HEK293 (cell line): ENCODE results near the gene MMP25.

Source experiments
- GFI1B ChIP-seq: fragments of 450-650 bp; formaldehyde crosslinking; IDR thresholded peaks from 2 replicates; pipeline ENCODE4 v1.5.1; 2016; ENCODE audit warnings: missing biosample characterization, missing genetic modification characterization
- KLF9 ChIP-seq: fragments of 450-650 bp; formaldehyde crosslinking; IDR thresholded peaks from 2 replicates; pipeline ENCODE4 v1.5.1; 2016; ENCODE audit warnings: missing biosample characterization, missing genetic modification characterization, low read depth
- OVOL3 ChIP-seq: fragments of 450-650 bp; formaldehyde crosslinking; IDR thresholded peaks from 2 replicates; pipeline ENCODE4 v1.5.1; 2016; ENCODE audit warnings: missing biosample characterization, missing genetic modification characterization
- SP2 ChIP-seq: fragments of 450-650 bp; formaldehyde crosslinking; IDR thresholded peaks from 2 replicates; pipeline ENCODE4 v1.5.1; 2016; ENCODE audit warnings: missing biosample characterization, missing genetic modification characterization
- ZBTB1 ChIP-seq: fragments of 450-650 bp; formaldehyde crosslinking; IDR thresholded peaks from 2 replicates; pipeline ENCODE4 v1.5.1; 2016; ENCODE audit warnings: missing biosample characterization, missing genetic modification characterization
- ZBTB8A ChIP-seq: fragments of 450-650 bp; formaldehyde crosslinking; IDR thresholded peaks from 2 replicates; pipeline ENCODE4 v1.5.1; 2016; ENCODE audit warnings: missing biosample characterization, missing genetic modification characterization
- ZIC2 ChIP-seq: fragments of 450-650 bp; formaldehyde crosslinking; IDR thresholded peaks from 2 replicates; pipeline ENCODE4 v1.5.1; 2016; ENCODE audit warnings: missing biosample characterization, missing genetic modification characterization
- ZNF10 ChIP-seq: fragments of 450-650 bp; formaldehyde crosslinking; IDR thresholded peaks from 2 replicates; pipeline ENCODE4 v1.5.1; 2017; ENCODE audit warnings: missing biosample characterization, missing genetic modification characterization
- ZNF114 ChIP-seq: fragments of 450-650 bp; formaldehyde crosslinking; IDR thresholded peaks from 2 replicates; pipeline ENCODE4 v1.5.0; 2017; ENCODE audit warnings: missing biosample characterization, missing genetic modification characterization
- ZNF132 ChIP-seq: fragments of 450-650 bp; formaldehyde crosslinking; IDR thresholded peaks from 2 replicates; pipeline ENCODE4 v1.5.1; 2017; ENCODE audit warnings: missing biosample characterization, missing genetic modification characterization, borderline replicate concordance
- ZNF146 ChIP-seq: fragments of 450-650 bp; formaldehyde crosslinking; IDR thresholded peaks from 2 replicates; pipeline ENCODE4 v1.5.1; 2016; ENCODE audit warnings: missing biosample characterization, missing genetic modification characterization
- ZNF157 ChIP-seq: fragments of 450-650 bp; formaldehyde crosslinking; IDR thresholded peaks from 2 replicates; pipeline ENCODE4 v1.5.1; 2016; ENCODE audit warnings: missing biosample characterization, missing genetic modification characterization
- ZNF184 ChIP-seq: fragments of 450-650 bp; IDR thresholded peaks from 2 replicates; pipeline ENCODE4 v1.5.1; 2018; ENCODE audit warnings: missing biosample characterization, mild to moderate bottlenecking, missing genetic modification characterization
- ZNF221 ChIP-seq: fragments of 450-650 bp; formaldehyde crosslinking; IDR thresholded peaks from 2 replicates; pipeline ENCODE4 v1.5.1; 2017; ENCODE audit warnings: missing biosample characterization, missing genetic modification characterization, borderline replicate concordance
- ZNF23 ChIP-seq: fragments of 450-650 bp; formaldehyde crosslinking; IDR thresholded peaks from 2 replicates; pipeline ENCODE4 v1.5.1; 2016; ENCODE audit warnings: missing biosample characterization, missing genetic modification characterization, borderline replicate concordance
- ZNF266 ChIP-seq: fragments of 450-650 bp; formaldehyde crosslinking; IDR thresholded peaks from 2 replicates; pipeline ENCODE4 v1.5.1; 2016; ENCODE audit warnings: missing biosample characterization, missing genetic modification characterization, low read depth
- ZNF292 ChIP-seq: fragments of 450-650 bp; formaldehyde crosslinking; IDR thresholded peaks from 2 replicates; pipeline ENCODE4 v1.5.1; 2016; ENCODE audit warnings: low read depth, missing biosample characterization, missing genetic modification characterization, borderline replicate concordance
- ZNF302 ChIP-seq: fragments of 450-650 bp; formaldehyde crosslinking; IDR thresholded peaks from 2 replicates; pipeline ENCODE4 v1.5.1; 2016; ENCODE audit warnings: missing biosample characterization, missing genetic modification characterization, low read depth
- ZNF311 ChIP-seq: fragments of 450-650 bp; formaldehyde crosslinking; IDR thresholded peaks from 2 replicates; pipeline ENCODE4 v1.5.1; 2017; ENCODE audit warnings: missing biosample characterization, missing genetic modification characterization, borderline replicate concordance
- ZNF350 ChIP-seq: fragments of 450-650 bp; formaldehyde crosslinking; IDR thresholded peaks from 2 replicates; pipeline ENCODE4 v1.5.0; 2017; ENCODE audit warnings: missing biosample characterization, mild to moderate bottlenecking, missing genetic modification characterization
- ZNF391 ChIP-seq: fragments of 450-650 bp; formaldehyde crosslinking; IDR thresholded peaks from 2 replicates; pipeline ENCODE4 v1.5.1; 2016; ENCODE audit warnings: low read depth, missing biosample characterization, missing genetic modification characterization, borderline replicate concordance
- ZNF416 ChIP-seq: fragments of 450-650 bp; formaldehyde crosslinking; IDR thresholded peaks from 2 replicates; pipeline ENCODE4 v1.5.1; 2016; ENCODE audit warnings: missing biosample characterization, missing genetic modification characterization
- ZNF555 ChIP-seq: fragments of 450-650 bp; formaldehyde crosslinking; conservative IDR thresholded peaks from 2 replicates; pipeline ENCODE4 v1.5.1; 2017; ENCODE audit warnings: missing biosample characterization, mild to moderate bottlenecking, missing genetic modification characterization, inconsistent platforms
- ZNF571 ChIP-seq: fragments of 450-650 bp; formaldehyde crosslinking; IDR thresholded peaks from 2 replicates; pipeline ENCODE4 v1.5.0; 2017; ENCODE audit warnings: missing biosample characterization, missing genetic modification characterization
- ZNF610 ChIP-seq: fragments of 450-650 bp; formaldehyde crosslinking; IDR thresholded peaks from 2 replicates; pipeline ENCODE4 v1.5.1; 2016; ENCODE audit warnings: missing biosample characterization, missing genetic modification characterization, borderline replicate concordance
- ZNF624 ChIP-seq: fragments of 450-650 bp; formaldehyde crosslinking; IDR thresholded peaks from 2 replicates; pipeline ENCODE4 v1.5.1; 2017; ENCODE audit warnings: missing biosample characterization, missing genetic modification characterization
- ZNF670 ChIP-seq: fragments of 450-650 bp; formaldehyde crosslinking; IDR thresholded peaks from 2 replicates; pipeline ENCODE4 v1.5.1; 2016; ENCODE audit warnings: missing biosample characterization, missing genetic modification characterization, low read depth
- ZNF830 ChIP-seq: fragments of 450-650 bp; IDR thresholded peaks from 2 replicates; pipeline ENCODE4 v1.5.0; 2018; ENCODE audit warnings: missing biosample characterization, missing genetic modification characterization, low read depth, mild to moderate bottlenecking, moderate library complexity
- TF ChIP-seq, protein P1 (sequence below): fragments of 450-650 bp; formaldehyde crosslinking; IDR thresholded peaks from 2 replicates; pipeline ENCODE4 v1.5.1; 2016; ENCODE audit warnings: missing biosample characterization, missing genetic modification characterization
- TF ChIP-seq, protein P2 (sequence below): fragments of 450-650 bp; formaldehyde crosslinking; IDR thresholded peaks from 2 replicates; pipeline ENCODE4; 2016; ENCODE audit warnings: missing biosample characterization, missing genetic modification characterization
- TF ChIP-seq, protein P3 (sequence below): fragments of 450-650 bp; formaldehyde crosslinking; IDR thresholded peaks from 2 replicates; pipeline ENCODE4 v1.5.1; 2016; ENCODE audit warnings: missing biosample characterization, missing genetic modification characterization
- TF ChIP-seq, protein P4 (sequence below): fragments of 450-650 bp; formaldehyde crosslinking; IDR thresholded peaks from 2 replicates; pipeline ENCODE4 v1.5.1; 2017; ENCODE audit warnings: missing biosample characterization, missing genetic modification characterization
- TF ChIP-seq, protein P5 (sequence below): fragments of 450-650 bp; formaldehyde crosslinking; IDR thresholded peaks from 2 replicates; pipeline ENCODE4 v1.5.1; 2016; ENCODE audit warnings: missing biosample characterization, missing genetic modification characterization, low read depth

MMP25 gene

DNA sequence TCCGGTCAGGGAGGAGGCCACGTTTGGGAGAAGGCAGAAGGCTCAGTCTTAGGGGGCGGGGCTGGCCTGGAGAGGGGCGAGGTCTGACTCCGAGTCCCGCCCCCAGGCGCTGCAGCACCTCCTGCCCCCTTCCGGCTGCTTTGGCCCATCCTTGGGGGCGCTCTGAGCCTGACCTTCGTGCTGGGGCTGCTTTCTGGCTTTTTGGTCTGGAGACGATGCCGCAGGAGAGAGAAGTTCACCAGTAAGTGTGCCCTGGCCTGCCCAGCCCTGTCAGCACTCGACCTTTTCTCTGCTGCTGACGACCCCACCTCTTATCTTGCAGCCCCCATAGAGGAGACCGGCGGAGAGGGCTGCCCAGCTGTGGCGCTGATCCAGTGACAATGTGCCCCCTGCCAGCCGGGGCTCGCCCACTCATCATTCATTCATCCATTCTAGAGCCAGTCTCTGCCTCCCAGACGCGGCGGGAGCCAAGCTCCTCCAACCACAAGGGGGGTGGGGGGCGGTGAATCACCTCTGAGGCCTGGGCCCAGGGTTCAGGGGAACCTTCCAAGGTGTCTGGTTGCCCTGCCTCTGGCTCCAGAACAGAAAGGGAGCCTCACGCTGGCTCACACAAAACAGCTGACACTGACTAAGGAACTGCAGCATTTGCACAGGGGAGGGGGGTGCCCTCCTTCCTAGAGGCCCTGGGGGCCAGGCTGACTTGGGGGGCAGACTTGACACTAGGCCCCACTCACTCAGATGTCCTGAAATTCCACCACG, 24.7 kb upstream of the MMP25 start (continued):
- TF ChIP-seq, protein P1, sequence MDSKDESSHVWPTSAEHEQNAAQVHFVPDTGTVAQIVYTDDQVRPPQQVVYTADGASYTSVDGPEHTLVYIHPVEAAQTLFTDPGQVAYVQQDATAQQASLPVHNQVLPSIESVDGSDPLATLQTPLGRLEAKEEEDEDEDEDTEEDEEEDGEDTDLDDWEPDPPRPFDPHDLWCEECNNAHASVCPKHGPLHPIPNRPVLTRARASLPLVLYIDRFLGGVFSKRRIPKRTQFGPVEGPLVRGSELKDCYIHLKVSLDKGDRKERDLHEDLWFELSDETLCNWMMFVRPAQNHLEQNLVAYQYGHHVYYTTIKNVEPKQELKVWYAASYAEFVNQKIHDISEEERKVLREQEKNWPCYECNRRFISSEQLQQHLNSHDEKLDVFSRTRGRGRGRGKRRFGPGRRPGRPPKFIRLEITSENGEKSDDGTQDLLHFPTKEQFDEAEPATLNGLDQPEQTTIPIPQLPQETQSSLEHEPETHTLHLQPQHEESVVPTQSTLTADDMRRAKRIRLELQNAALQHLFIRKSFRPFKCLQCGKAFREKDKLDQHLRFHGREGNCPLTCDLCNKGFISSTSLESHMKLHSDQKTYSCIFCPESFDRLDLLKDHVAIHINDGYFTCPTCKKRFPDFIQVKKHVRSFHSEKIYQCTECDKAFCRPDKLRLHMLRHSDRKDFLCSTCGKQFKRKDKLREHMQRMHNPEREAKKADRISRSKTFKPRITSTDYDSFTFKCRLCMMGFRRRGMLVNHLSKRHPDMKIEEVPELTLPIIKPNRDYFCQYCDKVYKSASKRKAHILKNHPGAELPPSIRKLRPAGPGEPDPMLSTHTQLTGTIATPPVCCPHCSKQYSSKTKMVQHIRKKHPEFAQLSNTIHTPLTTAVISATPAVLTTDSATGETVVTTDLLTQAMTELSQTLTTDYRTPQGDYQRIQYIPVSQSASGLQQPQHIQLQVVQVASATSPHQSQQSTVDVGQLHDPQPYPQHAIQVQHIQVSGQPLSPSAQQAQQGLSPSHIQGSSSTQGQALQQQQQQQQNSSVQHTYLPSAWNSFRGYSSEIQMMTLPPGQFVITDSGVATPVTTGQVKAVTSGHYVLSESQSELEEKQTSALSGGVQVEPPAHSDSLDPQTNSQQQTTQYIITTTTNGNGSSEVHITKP (tag by site-specific recombination): no peak; the same call in 1 of the 2 replicates
- no peak for TF ChIP-seq ZNF157 (tag by site-specific recombination)
- peak; percentile 91 for TF ChIP-seq KLF9 (tag by site-specific recombination)
- TF ChIP-seq ZNF114 (tag by site-specific recombination): no peak
- TF ChIP-seq OVOL3 (tag by site-specific recombination): no peak
- TF ChIP-seq ZNF350 (tag by site-specific recombination): no peak
- TF ChIP-seq ZNF221 (tag by site-specific recombination): no peak
- no peak for TF ChIP-seq ZNF830 (tag by site-specific recombination)
- no peak for TF ChIP-seq ZNF146 (tag by site-specific recombination)
- TF ChIP-seq ZNF670: no peak
- no peak for TF ChIP-seq ZNF555
- no peak for TF ChIP-seq ZNF132 (tag by site-specific recombination)
- TF ChIP-seq ZNF23 (tag by site-specific recombination): no peak
- TF ChIP-seq, protein P2, sequence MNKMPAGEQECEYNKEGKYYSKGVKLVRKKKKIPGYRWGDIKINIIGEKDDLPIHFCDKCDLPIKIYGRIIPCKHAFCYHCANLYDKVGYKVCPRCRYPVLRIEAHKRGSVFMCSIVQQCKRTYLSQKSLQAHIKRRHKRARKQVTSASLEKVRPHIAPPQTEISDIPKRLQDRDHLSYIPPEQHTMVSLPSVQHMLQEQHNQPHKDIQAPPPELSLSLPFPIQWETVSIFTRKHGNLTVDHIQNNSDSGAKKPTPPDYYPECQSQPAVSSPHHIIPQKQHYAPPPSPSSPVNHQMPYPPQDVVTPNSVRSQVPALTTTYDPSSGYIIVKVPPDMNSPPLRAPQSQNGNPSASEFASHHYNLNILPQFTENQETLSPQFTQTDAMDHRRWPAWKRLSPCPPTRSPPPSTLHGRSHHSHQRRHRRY (tag by site-specific recombination): no peak
- TF ChIP-seq, protein P3, sequence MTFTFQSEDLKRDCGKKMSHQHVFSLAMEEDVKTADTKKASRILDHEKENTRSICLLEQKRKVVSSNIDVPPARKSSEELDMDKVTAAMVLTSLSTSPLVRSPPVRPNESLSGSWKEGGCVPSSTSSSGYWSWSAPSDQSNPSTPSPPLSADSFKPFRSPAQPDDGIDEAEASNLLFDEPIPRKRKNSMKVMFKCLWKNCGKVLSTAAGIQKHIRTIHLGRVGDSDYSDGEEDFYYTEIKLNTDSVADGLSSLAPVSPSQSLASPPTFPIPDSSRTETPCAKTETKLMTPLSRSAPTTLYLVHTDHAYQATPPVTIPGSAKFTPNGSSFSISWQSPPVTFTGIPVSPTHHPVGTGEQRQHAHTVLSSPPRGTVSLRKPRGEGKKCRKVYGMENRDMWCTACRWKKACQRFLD (tag by site-specific recombination): no peak
- TF ChIP-seq ZNF391 (tag by site-specific recombination): no peak
- no peak for TF ChIP-seq ZNF184 (tag by site-specific recombination)
- no peak for TF ChIP-seq ZNF266 (tag by site-specific recombination)
- no peak for TF ChIP-seq ZNF624 (tag by site-specific recombination)
- no peak for TF ChIP-seq ZNF571 (tag by site-specific recombination)
- no peak for TF ChIP-seq GFI1B (tag by site-specific recombination)
- no peak for TF ChIP-seq ZNF302 (tag by site-specific recombination)
- peak; percentile 84 for TF ChIP-seq SP2 (tag by site-specific recombination)
- TF ChIP-seq ZNF416 (tag by site-specific recombination): no peak
- TF ChIP-seq, protein P4, sequence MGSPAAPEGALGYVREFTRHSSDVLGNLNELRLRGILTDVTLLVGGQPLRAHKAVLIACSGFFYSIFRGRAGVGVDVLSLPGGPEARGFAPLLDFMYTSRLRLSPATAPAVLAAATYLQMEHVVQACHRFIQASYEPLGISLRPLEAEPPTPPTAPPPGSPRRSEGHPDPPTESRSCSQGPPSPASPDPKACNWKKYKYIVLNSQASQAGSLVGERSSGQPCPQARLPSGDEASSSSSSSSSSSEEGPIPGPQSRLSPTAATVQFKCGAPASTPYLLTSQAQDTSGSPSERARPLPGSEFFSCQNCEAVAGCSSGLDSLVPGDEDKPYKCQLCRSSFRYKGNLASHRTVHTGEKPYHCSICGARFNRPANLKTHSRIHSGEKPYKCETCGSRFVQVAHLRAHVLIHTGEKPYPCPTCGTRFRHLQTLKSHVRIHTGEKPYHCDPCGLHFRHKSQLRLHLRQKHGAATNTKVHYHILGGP (tag by site-specific recombination): no peak
- no peak for TF ChIP-seq ZNF292 (tag by site-specific recombination)
- no peak for TF ChIP-seq ZNF311 (tag by site-specific recombination)
- TF ChIP-seq ZIC2: peak; percentile 89
- TF ChIP-seq, protein P5, sequence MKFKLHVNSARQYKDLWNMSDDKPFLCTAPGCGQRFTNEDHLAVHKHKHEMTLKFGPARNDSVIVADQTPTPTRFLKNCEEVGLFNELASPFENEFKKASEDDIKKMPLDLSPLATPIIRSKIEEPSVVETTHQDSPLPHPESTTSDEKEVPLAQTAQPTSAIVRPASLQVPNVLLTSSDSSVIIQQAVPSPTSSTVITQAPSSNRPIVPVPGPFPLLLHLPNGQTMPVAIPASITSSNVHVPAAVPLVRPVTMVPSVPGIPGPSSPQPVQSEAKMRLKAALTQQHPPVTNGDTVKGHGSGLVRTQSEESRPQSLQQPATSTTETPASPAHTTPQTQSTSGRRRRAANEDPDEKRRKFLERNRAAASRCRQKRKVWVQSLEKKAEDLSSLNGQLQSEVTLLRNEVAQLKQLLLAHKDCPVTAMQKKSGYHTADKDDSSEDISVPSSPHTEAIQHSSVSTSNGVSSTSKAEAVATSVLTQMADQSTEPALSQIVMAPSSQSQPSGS (tag by site-specific recombination): no peak
- TF ChIP-seq ZBTB8A: no peak
- 0 out of 2 replicates have a peak, but pooled peaks have one; percentile 14 for TF ChIP-seq ZNF10 (tag by site-specific recombination)
- no peak for TF ChIP-seq ZBTB1
- TF ChIP-seq ZNF610: 0 out of 2 replicates have a peak, but pooled peaks have one; percentile 19
